HS-5 (cell line): ENCODE measurements around the gene APOB.
"Not testable (repeated sequence)": the region's sequence is repeated elsewhere in the genome, so short reads cannot be mapped to it uniquely, and the experiment has no call there.

Experiments
- DNase-seq: peaks from one replicate; pipeline ENCODE4 v3.0.0-alpha.2; 2012; ENCODE audit warnings: low read depth

Gene APOB

DNA sequence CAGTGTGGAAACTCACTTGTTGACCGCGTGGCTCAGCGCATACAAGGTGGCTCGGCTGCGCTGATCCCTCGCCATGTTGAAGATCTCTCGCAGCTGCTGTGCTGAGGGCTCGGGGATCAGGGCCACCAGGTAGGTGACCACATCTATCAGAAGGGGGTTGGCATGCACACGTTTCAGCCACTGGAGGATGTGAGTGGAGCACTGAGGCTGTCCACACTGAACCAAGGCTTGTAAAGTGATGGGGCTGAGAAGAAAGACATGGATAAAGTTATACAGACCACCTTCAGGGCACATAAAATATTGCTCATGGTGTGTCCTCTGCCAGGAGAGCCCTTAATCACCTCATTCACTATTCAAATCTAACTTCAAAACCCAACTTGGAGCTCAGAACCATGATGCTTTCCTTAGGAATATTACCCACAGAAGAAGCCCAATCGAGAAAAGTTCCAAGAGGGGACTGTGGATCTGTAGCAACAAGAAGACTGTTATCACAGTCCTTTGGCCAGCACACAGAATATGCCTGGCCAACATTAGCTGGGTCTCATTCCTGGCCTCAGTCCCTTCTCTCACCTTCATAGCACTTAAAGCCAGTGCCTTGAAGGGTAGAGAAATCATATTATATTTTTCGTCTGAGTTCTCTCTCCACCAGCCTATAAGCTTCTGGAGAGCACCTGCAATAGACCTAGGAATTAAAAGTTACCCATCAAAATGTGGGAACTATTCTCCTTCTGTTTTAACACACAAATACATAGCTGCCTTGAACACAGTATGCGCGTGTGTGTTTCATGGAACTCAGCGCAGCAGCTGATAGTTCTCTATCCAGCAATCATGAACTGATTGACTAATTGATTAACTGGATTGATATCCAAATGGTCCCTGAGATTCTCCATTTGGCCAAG, 11.3 kb downstream of the APOB start:
- no peak for DNase-seq

DNA sequence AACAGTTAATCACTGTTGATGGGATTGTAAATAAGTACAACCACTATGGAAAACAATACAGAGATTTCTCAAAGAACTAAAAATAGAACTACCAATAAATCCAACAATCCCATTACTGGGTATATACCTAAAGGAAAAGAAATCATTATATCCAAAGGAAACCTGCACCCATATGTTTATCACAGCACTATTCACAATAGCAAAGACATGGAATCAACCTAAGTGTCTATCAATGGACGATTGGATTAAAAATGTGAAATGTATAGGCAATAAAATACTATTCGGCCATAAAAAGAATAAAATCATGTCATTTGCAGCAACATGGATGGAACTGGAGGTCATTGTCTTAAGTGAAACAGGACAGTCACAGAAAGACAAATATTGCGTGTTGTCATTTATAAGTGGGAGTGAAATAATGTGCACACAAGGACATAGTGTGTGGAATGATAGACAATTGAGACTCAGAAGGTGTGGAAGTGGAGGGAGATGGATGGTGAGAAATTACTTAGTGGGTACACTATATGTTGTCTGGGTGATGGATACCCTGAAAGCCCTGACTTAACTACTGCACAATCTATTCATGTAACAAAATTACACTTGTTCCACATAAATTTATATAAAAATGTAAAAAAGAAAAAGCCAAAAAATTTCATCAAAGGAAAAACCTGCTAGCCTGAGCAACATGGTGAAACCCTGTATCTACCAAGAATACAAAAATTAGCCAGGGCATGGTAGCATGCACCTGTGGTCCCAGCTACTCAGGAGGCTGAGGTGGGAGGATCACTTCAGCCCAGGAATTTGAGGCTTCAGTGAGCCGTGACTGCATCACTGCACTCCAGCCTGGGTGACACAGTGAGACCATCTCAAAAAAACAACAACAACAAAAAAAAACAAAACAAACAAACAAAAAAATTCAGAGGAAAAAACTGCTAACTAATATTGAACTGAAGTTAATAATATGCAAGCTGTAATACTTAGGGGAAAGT, 12.6 kb downstream of the APOB start:
- DNase-seq = no peak

DNA sequence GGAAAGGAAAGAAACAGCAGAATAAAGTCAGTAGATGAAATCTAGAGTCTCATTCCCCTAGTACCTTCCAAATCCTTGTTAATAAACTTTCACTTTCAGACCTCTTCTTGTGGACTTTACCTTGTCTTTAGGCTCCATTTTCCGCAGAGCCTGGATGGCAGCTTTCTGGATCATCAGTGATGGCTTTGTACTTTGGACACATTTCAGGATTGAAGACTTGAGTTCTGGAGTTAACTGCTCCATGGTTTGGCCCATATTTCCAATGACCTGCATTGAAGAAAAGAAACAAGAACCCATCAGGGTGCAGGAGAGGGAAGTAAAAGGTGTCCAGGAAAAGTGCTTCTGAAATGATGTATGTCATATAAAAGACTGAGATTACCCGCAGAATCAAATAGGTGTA, 14.4 kb downstream of the APOB start:
- no peak for DNase-seq

DNA sequence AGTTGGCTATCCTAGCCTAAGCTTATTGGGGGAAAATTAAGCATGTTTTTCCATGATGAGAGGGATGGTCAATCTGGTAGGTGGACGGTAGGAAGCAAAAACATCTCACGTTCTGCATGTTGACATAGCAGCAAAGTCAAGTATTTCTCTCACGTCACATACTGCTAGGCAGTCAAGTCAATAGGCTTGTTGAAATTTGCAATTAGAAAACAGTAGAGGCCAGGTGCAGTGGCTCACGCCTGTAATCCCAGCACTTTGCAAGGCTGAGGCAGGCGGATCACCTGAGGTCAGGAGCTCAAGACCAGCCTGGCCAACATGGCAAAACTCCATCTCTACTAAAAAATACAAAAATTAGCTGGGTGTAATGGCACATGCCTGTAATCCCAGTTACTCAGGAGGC, 14.9 kb downstream of the APOB start:
- DNase-seq = not testable (repeated sequence)

DNA sequence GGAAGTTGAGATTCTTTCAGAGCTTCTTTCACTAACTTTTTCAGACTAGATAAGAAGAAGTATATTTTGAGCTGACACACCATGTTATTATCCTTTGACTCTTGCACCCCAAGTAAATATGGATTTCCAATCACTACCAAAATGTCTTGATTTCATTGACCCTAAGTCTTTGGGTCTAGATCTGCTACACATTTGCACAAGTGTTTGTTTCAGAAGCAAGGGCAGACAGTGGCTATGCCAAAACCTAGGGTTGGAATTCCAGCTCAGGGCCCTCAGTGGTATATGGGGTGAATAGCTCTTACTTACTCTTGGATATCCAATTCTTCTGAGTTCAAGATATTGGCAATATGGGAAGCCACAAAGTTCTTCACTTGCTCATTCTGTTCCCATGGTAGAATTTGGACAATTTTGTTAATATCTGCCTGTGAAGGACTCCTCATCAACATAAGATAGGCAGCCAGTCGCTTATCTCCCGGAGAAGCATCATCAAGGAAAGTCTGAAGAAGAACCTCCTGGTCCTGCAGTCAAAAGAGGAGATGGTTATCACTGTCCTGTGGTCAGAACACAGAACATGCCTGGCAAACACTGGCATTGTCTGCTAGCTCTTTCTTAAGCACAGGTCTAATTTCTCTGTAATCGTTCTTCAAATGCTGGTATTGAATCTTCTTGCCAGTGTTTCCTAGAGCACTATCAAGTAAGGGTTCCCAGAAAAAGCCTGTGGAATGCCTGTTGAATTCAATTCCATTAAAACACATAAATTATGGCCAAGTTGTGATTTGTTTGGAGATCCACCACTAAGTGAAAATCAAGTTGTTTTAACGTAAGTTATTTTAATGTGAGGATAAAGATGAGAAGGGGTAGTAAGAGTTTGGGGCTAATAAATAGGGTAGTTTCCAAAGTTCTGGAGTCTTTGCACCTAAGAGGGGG, 15.6 kb downstream of the APOB start:
- no peak for DNase-seq

DNA sequence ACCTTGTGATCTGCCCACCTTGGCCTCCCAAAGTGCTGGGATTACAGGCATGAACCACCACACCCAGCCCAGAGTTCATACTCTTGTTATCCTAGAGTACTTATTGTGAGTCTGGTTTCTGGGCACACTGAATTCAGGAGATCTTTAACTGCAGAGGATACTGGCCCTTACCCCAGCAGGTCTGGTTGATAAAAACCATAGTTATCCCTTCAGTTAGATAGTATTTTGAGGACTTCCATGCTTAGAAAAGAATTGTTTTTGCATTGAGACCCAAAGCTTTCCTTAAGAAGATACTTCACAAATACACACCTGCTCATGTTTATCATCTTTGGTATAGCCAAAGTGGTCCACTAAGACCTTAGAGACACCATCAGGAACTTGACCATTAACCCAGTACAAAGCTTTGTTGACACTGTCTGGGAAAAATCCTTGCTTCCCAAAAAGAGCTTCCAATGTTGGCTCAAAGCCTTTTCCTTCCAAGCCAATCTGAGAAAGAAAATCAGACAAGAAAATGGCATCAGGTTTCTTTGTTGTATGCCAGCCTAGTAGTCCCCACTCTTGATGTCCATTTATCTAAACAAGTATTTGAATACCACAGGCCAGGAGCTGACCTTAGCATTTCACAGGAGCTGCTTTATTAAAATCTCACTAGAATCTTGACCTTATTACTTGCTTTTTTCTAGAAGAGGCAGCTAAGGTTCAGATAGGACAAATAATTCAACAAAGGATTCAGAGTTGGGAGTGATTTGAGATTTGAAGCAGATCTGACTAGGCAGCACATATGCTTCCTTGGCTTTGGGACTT, 17.2 kb downstream of the APOB start:
- DNase-seq = no peak

DNA sequence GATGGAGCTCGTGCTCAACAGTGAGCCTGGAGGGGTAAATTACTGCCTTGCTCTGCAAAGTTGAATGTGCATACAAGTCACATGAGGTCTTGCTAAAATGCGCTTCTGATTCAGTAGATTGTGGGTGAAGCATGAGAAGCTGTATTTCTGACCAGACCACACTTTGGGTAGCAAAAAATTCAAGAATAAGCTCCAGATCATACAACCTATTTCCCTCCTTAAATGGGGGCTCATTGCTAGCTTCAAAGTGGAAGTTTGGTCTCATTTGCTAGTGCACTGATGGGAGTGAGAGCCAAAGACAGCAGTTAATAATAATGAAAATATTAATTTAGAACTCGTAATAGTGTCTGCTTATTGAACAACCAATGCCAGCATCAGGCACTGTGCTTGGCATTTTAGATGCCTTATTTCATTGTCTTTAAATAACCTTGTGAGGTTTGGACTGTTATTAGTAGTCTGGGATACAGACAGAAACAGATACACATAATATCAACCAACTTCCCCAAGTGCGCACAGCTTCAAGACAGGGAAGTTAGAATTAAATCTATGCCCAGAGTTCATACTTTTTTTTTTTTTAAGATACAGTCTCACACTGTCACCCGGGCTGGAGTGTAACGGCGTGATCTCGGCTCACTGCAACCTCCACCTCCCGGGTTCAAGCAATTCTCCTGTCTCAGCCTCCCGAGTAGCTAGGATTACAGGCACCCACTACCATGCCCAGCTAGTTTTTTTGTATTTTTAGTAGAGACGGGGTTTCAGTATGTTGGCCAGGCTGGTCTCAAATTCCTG, 18.0 kb downstream of the APOB start:
- no peak for DNase-seq

DNA sequence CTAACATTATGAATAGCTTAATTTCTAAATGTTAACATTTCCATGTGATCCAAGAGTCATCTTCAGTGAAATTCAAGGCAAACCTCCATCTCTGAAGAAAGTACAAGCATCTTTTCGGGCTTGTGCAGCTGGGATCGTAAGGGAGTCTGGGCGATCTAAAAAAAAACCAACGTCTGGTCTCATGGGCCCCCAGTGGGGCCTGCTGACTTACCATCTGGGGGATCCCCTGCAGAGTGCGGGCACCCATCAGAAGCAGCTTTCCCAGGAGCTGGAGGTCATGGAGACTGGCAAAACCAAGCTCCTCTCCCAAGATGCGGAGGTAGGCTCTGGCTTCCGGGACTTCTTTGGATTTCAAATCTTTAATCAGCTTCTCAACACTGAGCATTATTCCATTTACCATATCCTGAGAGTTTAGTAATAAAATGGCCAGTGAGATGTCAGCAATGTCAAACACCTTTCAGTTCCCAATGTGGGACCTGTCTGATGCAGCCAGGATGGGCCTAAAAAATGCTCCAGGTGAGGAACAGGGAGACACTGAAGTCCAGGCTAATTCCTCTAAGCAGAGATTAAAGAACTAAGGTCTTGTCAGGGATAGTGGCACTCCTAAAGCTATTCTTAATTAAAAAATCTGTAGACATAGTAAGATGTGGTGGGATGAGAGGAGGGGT, 19.0 kb downstream of the APOB start:
- no peak for DNase-seq

DNA sequence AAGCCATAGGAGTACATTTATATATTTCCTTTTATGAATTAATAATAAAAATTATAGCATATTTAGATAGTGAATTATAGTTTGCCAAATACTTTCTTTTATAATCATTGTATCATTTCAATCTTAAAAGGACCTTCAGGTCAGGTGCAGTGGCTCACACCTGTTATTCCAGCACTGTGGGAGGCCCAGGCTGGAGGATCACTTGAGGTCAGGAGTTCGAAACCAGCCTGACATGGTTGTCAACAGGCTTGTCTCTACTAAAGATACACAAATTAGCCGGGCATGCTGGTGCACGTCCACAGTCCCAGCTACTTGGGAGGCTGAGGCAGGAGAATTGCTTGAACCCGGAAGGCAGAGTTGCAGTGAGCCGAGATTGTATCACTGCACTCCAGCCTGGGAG, 19.7 kb downstream of the APOB start:
- no peak for DNase-seq

DNA sequence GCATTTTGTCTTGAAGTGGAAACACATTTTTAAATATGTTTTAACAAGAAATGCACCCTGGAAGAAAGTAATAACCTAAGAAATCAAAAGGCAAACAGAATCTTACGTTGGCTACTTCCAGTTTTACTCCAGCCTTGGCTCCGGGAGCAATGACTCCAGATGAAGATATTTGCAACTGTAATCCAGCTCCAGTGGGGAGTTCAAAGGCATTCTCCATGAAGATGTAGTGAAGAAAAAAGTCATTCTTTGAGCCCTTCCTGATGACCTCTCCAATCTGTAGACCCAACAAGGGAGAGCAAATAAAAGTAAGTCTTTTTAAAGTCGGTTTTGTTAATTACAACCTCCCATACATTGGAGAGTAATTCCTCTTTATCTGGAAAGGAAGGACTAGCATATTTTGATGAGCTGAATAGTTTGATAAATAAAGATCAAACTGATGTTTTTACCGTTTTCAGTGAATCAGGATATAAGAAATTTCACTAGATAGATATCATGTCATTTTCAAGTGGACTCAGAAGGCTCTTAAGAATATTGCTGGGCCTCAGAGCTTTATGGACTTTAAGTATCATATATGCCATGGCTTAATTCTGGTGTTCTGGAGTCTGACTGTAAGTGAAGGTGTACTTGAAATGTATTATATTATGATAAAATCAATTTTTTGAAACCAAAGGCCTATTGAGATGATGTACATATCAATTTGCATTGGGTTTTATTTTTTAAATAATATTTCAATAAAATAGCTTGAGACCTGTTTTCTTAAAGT, 20.3 kb downstream of the APOB start:
- no peak for DNase-seq

DNA sequence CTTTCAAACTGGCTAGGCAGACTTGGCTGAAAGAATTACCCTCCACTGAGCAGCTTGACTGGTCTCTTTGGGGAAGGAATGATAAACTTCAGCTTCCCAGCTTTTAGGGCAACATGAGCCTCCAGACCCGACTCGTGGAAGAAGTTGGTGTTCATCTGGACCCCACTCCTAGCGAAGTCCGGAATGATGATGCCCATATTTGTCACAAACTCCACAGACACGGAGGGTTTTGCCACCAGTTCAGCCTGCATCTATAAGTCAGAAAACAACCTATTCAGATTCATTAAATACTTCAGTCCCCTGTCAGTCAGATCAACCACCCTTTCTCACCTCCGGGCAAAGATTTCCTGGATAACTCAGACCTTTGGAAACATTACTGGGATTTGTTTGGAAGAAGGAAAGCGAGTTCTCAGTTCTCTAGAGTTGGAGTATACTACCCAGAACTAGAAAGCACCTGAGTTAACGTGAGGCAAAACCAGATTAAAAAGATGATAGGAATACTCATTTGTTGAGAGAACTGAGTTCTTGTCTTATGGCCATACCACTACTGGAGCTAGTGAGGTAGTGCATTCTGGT, 21.0 kb downstream of the APOB start:
- no peak for DNase-seq

DNA sequence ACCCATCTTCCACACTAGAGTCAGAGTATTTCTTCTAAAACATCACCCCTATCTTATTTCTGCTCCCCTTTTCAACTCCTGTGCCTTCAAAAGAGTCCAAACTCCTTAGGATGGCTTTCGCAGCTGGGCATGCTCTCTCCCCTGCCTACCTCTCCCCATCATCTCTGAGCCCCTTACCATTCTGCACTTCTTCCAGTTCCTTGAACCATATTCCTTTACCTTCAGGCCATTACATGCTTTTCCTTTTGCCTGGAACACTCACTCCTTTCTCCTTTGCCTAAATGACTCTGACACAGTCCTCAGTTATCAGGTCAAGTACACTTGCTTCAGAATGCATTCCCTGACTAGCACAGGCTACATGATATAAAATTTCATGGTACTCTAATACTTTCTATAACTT, 22.4 kb downstream of the APOB start:
- no peak for DNase-seq

DNA sequence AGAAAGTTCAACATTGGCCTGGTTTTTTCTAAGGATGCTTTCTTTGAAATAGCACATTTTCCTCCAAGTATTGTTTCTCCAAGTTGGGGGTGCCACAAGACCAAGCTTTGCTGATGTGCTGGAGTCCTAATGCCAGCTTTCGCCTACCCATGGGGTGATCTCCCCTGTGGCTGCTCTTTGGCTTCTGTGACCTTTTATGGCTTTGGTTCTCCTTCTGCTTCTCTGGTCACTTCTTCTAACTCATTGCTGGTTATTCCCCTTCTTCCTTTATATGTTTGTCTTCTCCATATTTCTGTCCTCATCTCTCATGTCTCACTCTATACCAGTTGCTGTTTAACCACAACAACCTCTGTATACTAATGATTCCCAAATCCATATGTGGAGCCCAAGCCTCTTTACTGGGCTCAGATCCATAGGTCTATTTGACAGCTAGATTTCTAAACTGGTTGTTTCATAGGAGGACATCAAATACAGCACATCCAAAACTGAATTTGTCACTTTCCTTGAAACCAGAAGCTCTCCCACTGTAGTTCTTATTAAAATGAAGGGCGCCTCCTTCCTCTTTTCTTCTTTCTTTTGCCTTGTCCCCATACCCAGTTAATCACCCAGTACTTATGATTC, 23.1 kb downstream of the APOB start:
- no peak for DNase-seq

DNA sequence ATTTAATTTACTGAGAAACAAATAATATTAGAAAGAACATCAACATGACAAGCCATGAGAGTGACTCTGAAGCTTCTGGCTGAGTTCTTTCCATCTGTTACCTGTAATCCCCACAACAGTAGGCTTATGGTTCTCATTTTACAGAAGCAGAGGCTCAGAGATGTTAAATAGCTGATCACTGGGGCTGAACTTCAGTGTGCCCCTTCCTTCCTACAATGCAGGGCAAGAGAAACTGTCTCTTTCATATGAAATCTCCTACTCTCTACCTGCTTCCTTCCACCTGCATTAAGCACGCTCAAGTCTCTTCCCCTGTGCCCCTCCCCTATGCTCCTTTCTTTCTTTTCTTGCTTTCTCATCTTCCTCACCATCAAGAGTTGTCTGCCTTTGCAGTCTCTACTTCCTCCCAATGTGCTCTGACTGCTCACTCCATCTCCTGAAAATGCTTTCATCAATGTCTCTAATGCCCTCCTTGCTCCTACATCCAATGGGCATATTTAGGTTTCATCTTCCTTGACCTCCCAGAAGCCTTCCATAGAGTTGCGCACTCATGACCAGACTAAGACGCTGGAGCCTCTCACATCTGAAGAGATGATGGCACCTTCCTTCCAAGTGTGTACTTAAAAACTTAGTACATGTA, 23.7 kb downstream of the APOB start:
- no peak for DNase-seq

DNA sequence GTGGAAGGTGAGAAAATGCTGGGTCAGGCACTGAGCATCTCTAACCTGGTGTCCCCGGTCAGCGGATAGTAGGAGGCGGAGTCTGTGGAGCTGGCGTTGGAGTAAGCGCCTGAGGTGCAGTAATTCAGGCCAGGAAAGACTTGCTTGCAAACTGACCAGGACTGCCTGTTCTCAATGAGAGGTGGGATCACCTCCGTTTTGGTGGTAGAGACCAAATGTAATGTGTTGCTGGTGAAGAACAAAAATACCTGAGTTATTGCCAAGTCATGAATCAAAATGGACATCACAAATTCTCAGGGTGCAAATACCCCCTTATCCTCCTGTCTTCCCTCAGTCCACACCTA, 24.2 kb downstream of the APOB start:
- no peak for DNase-seq

DNA sequence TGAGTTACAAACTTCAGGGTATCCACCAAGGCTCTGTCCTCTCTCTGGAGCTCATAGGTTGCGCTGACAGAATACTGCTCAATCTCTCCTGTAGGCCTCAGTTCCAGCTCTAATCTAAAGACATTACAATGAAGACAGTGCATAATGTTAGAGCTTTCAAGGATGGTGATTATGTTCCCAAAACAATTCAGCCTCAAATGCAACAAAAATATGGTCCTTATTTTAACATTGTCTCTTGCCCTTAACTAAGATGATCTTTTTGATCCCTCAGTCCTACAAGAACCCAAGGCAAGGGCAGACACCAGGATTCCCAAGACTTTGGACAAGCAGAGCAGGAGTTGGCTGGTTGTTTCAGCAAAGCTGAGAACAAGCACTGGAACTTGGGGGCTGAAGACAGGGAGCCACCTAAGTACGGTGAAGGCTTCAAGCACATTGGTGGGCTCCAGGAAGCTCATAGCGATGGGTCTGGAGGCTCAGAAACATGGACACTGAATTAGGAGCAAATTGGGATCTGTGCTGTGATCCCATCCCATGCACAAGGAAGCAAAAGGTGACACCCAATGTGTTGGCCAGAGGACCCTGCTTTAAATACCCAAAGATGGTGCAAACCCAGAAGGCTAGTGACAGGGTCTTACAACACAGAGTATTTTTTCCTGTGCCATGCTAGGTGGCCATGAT, 24.7 kb downstream of the APOB start:
- DNase-seq = no peak

DNA sequence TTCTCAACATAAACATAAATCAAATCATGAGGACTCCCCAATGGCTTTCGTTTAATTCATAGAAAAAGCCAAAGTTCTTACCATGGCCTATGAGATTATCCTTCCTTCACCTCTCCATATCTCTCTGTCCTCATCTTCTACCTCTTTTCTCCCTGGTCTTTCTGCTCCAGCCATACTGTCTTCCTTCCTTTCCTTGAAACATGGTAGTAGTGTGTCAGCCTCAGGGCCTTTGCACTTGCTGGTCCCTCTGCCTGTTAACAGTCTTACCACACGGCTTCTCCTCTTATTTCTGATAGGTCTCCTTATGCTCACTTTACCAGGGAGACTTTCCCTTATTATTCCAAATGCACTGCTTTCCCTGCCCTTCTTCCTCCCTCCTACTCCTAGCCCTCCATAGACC, 25.6 kb downstream of the APOB start:
- DNase-seq = no peak
